HG02852 (cell line): ENCODE measurements around the gene FKBP8.
"Not testable (repeated sequence)": the region's sequence is repeated elsewhere in the genome, so short reads cannot be mapped to it uniquely, and the experiment has no call there.

Experiments
- ATAC-seq: cut with Tn5 transposase; IDR thresholded peaks from one replicate; pipeline ENCODE4 v1.9.1; 2021; ENCODE audit warnings: mild to moderate bottlenecking, moderate library complexity; ENCODE audit not compliant: unreplicated experiment

FKBP8 gene

DNA sequence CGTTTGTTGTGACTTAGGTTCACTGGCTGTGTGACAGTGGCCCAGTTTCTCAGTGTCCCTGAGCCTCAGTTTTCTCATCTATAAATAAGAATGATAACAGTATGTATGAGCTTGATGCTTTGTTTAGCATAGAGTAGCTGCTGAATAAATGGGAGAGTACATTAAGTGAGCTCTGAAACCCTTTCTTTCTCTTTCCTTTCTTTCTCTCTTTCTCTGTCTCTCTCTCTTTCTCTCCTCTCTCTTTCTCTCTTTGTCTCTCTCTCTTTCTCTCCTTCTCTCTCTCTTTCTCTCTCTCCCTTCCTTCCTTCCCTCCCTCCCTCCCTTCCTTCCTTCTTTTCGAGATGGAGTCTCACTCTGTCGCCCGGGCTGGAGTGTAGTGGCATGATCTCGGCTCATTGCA lies 16.3 kb upstream of the FKBP8 start:
- no peak for ATAC-seq

DNA sequence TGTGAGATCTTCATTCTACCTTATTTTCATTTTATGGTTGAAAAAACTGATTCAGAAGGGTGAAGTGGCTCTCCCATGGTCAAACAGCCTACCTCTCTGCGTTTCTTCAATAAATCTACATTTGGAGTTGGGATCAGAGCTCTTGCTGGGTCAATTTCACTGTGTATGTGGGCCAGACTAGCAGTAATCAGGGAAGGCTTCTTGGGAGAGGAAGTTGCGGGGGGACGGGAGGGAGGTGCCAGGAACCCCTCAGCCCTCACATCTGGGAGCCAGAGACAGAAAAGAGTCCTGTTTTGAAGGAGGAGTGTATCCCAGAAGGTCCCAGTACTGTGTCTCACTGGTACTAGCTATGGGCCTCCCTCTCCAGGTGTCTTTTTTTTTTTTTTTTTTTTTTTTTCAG lies 15.2 kb upstream of the FKBP8 start:
- no peak for ATAC-seq

DNA sequence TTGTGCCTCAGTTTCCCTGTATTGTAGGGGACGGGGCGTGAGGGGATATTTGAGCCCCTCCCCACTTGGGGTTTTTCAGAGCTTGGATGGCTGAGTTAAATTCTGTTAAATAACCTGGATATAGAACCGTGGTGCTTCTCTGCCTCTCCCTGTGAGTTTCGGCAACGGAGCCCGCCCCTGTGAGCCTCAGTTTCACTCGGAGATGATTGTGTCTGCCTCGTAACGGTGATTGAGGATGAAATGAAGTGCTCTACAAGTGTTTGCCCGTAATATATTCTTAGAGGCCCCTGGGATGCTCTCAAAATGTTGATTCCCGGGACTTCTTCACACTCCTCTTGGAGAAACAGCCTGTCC lies 14.8 kb upstream of the FKBP8 start:
- no peak for ATAC-seq

GRCh38 chr19:18557411-18558201 lies 14.2 kb upstream of the FKBP8 start, which contains the start of gene KXD1:
Gene KXD1, plus strand, starts transcription at chr19:18557870. Its CDS starts 4,187 bp downstream, at chr19:18562057.
- ATAC-seq, result peak; percentile 90

DNA sequence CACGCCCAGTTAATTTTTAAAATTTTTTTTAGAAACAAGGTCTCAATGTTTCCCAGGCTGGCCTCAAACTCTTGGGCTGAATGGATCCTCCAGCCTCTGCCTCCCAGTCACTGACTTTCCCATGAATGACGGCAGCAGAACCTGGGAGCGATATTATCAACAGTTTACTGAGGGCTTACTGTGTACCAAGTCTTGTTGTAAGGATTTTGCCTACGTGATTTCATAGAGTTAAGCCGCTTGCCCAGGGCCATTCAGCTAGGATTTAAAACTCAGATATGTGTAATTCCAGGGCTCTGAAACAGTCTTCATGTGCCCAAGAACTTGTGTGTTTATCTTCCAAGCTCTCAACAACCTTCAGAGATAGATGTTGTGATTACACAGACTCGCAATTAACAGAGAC lies 8.3 kb upstream of the FKBP8 start:
- ATAC-seq, result no peak

DNA sequence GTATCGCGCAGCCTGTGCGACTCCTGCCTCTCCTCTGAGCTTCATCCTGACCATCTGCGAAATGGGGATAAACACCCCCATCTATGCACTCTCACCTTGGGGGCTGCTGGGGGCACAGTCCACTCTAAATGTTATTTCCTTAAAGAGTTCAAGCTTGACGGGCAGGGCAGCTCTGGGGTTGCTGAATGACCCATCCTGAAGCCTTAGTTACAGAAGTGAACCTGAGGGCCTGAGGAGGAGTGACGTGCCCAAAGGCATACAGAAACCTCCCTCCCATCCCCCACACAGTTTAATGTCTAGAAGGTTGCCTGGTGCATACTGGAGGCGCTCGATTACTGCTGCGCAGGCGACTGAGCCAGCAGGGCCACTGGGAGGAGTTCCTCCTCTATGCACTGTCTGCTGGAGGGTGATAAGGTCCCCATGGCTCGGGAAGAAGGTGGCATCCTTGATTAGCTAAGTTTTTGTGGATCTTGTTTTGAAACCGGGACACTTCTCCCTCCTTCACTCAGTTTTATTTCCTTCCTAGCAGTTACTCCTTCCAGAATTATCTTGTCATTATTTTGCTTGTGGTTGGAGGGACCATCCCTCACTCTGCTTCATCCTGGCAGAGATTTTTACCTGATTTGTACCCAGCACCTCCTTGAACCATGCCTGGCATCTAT lies 572 bp upstream of the FKBP8 start:
- ATAC-seq, result peak; percentile 47

DNA sequence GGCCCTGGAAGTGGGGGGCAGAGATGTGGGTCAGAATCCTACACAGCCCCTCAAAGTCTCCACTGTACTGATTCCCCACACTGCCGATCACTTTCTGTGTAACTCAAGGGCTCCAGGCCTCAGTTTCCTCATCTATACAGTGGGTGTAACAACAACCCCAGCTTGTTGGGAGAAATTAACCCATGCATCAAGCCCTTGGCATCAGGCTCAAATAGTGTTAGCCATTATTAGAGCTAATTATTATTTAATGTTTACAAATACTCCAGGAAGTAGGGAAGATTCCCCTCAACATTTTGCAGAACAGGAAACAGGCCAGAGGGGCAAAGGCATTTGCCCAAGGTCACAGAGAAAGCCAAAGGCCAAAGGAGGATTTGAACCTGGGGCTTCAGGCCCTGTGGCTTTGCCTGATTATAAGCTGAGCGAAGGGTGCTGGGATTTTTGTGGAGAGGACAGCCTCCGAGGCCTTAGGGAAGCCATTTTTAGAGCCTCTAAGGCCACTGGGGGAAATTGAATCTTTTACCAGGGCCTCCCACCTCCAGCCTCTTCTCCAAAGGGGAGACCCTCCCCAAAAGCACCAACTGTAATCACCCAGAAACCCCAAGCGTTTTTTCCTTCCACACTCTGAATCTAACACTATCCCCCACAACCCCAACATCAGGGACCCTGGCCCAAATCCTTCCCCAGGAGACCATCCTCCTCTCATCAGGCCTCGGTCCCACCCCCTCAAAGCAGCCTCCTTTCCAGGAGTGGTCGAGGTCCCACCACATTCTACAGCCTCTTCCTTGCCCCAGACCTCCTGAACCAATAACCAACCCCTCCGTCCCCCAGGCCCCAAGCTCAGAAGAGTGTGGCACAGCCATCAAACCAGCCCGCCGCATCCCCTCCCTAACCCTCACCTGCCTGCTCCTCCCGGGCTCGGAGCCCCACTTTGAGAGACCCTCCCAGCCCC lies 1.1 kb downstream of the FKBP8 start:
- no peak for ATAC-seq

- ATAC-seq, result no peak
These were observed 1.9 kb downstream of the FKBP8 start for GRCh38 chr19:18541258-18541991.

- not testable (repeated sequence) for ATAC-seq
These were observed 3.2 kb downstream of the FKBP8 start for GRCh38 chr19:18540200-18540599.

- ATAC-seq, result no peak
These were observed 4.0 kb downstream of the FKBP8 start for GRCh38 chr19:18539372-18539771.

- no peak for ATAC-seq
These were observed 5.3 kb downstream of the FKBP8 start for GRCh38 chr19:18538115-18538514.

GRCh38 chr19:18537431-18537830 lies 5.9 kb downstream of the FKBP8 start:
- no peak for ATAC-seq

GRCh38 chr19:18536475-18536874 lies 6.9 kb downstream of the FKBP8 start:
- no peak for ATAC-seq

- ATAC-seq, result no peak
These were observed 10.3 kb downstream of the FKBP8 start for GRCh38 chr19:18533058-18533457.

GRCh38 chr19:18532168-18532890 lies 11.0 kb downstream of the FKBP8 start:
- no peak for ATAC-seq

DNA sequence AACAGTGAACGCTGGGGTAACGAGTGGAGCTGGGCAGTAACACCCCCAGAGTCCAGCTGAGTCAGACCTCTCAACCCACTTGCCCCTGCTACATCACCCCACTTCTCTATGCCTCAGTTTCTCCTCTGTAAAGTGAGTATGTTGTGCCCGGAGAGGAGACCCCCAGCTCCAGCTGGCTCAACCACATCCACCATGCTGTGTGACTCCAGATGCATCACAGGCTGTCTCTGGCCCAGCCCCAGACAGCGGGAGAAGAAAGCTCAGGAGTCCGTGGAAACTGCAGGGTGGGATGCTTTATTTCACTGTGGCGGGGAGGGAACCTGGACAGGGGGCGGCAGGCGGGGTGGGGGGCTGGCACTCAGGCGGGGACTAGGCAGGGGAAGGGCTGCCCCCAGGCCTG lies 11.9 kb downstream of the FKBP8 start:
- ATAC-seq, result no peak

DNA sequence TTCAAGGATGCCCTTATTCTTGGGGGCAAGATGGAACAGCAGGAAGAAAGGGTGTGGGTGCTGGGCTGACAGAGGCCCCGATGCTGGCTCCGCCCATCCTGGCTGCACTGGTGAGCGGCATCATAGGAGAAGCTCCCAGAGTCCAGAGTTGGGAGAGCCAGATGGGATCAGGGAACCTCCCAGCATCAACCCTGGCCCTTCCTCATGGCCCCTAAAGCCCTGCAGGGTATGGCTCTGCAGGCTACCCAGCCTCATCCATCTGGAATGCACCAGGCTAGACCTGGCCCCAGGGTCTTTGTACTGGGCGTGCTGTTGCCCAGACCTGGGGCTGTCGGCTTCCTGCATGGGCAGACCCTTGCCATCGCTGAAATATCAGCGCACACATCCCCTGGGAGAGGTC lies 13.6 kb downstream of the FKBP8 start:
- no peak for ATAC-seq

DNA sequence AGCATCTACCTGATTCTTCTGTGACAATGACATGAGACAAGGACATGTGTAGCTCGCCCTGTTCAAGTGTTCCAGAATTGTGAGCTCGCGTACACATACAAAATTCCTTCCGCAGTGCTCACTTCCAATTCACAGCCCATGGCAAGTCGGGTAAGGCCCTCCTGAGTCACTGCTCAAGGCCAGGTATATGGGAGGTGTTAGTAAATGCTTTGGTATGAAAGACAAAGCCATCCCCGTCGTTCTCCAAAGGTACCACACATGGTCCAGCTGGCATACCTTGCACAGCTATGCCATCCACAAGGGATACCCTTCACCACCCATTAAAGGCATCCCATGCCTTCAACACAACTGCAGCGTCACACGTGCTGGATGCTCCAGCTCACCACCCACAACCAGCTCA lies 17.1 kb downstream of the FKBP8 start:
- no peak for ATAC-seq

GRCh38 chr19:18523841-18524240 lies 19.5 kb downstream of the FKBP8 start:
- no peak for ATAC-seq

GRCh38 chr19:18522862-18523440 lies 20.4 kb downstream of the FKBP8 start:
- ATAC-seq, result not testable (repeated sequence)
